Liver (tissue), 9 donors: Measurements from ENCODE around the gene CCDC83. TPM values are rescaled to one million over a fixed set of nuclear protein-coding genes. Genes with fewer than 3 reads are reported as not detected.

ENCODE experiments used
- DNase-seq: peaks from one replicate; pipeline ENCODE4 v3.0.0-alpha.2; 2017; ENCODE audit warnings: low spot score
- H3K27ac ChIP-seq, 2 donors: one replicate each; pipeline ENCODE4 v1.7.0; 2013; ENCODE audit warnings: inconsistent platforms in 2 of 2, low read length in 2 of 2, control low read depth in 1 of 2, low read depth in 1 of 2, mild to moderate bottlenecking in 1 of 2
- H3K27me3 ChIP-seq, 4 donors: one replicate each; pipeline versions ENCODE4 v1.6.1 to v1.7.0; 2013; ENCODE audit warnings: low read length in 3 of 4, inconsistent platforms in 1 of 4, mild to moderate bottlenecking in 1 of 4, moderate library complexity in 1 of 4; ENCODE audit not compliant: control insufficient read depth in 4 of 4, insufficient read depth in 4 of 4
- H3K36me3 ChIP-seq, 4 donors: one replicate each; pipeline versions ENCODE4 v1.6.1 to v1.7.0; 2013; ENCODE audit warnings: low read length in 3 of 4, mild to moderate bottlenecking in 3 of 4, low read depth in 1 of 4, moderate library complexity in 1 of 4; ENCODE audit not compliant: control insufficient read depth in 4 of 4, insufficient read depth in 3 of 4
- H3K4me1 ChIP-seq, 4 donors: one replicate each; pipeline versions ENCODE4 v1.6.1 to v1.7.0; 2013; ENCODE audit warnings: low read length in 3 of 4, mild to moderate bottlenecking in 3 of 4, moderate library complexity in 1 of 4; ENCODE audit not compliant: control insufficient read depth in 4 of 4, insufficient read depth in 4 of 4
- H3K4me3 ChIP-seq, 3 donors: one replicate each; pipeline versions ENCODE4 v1.6.1 to v1.7.0; 2013; ENCODE audit warnings: low read length in 3 of 3, control low read depth in 1 of 3, low read depth in 1 of 3, mild to moderate bottlenecking in 1 of 3
- H3K9ac ChIP-seq, 2 donors: one replicate each; pipeline ENCODE4 v1.7.0; 2013; ENCODE audit warnings: low read length in 2 of 2, mild to moderate bottlenecking in 2 of 2, moderate library complexity in 2 of 2, control low read depth in 1 of 2, low read depth in 1 of 2
- H3K9me3 ChIP-seq, 4 donors: one replicate each; pipeline versions ENCODE4 v1.6.1 to v1.7.0; 2013; ENCODE audit warnings: low read length in 3 of 4; ENCODE audit not compliant: control insufficient read depth in 4 of 4
- ATF3 ChIP-seq: IDR thresholded peaks from 2 replicates; pipeline ENCODE4 v1.6.1; 2016; ENCODE audit warnings: antibody characterized with exemption
- CTCF ChIP-seq: fragments of 150-350 bp; IDR thresholded peaks from 2 replicates; pipeline ENCODE4 v1.5.1; 2017; ENCODE audit warnings: improper control_type of control experiment, low read depth, low read length; ENCODE audit not compliant: missing input control
- GABPA ChIP-seq, 2 donors: IDR thresholded peaks in 1 of 2; conservative IDR thresholded peaks in 1 of 2; 2 replicates each; pipeline ENCODE4 v1.6.1; 2016; ENCODE audit warnings: antibody characterized with exemption in 2 of 2, mild to moderate bottlenecking in 1 of 2, moderate library complexity in 1 of 2
- HNF4A ChIP-seq, 2 donors: conservative IDR thresholded peaks; 2 replicates each; pipeline ENCODE4 v1.6.1; 2016; ENCODE audit warnings: antibody characterized with exemption in 2 of 2, mild to moderate bottlenecking in 2 of 2
- JUND ChIP-seq, 2 donors: IDR thresholded peaks; 2 replicates each; pipeline ENCODE4 v1.6.1; 2016; ENCODE audit warnings: antibody characterized with exemption in 2 of 2
- MAX ChIP-seq: IDR thresholded peaks from 2 replicates; pipeline ENCODE4 v1.6.1; 2016; ENCODE audit warnings: antibody characterized with exemption
- NR2F2 ChIP-seq: IDR thresholded peaks from 2 replicates; pipeline ENCODE4 v1.6.1; 2016; ENCODE audit warnings: antibody characterized with exemption
- RAD21 ChIP-seq, 2 donors: IDR thresholded peaks; 2 replicates each; pipeline ENCODE4 v1.6.1; 2016; ENCODE audit warnings: antibody characterized with exemption in 2 of 2, mild to moderate bottlenecking in 2 of 2
- REST ChIP-seq: IDR thresholded peaks from 2 replicates; pipeline ENCODE4 v1.6.1; 2016; ENCODE audit warnings: antibody characterized with exemption, mild to moderate bottlenecking
- RXRA ChIP-seq, 2 donors: IDR thresholded peaks; 2 replicates each; pipeline ENCODE4 v1.6.1; 2017 to 2018; ENCODE audit warnings: antibody characterized with exemption in 2 of 2, mild to moderate bottlenecking in 1 of 2
- SP1 ChIP-seq: IDR thresholded peaks from 2 replicates; pipeline ENCODE4 v1.6.1; 2018; ENCODE audit warnings: antibody characterized with exemption, mild to moderate bottlenecking
- TAF1 ChIP-seq: conservative IDR thresholded peaks from 2 replicates; pipeline ENCODE4 v1.6.1; 2016; ENCODE audit warnings: antibody characterized with exemption, mild to moderate bottlenecking
- YY1 ChIP-seq: IDR thresholded peaks from 2 replicates; pipeline ENCODE4 v1.6.1; 2016; ENCODE audit warnings: antibody characterized with exemption, mild to moderate bottlenecking
- ZBTB33 ChIP-seq: IDR thresholded peaks from 2 replicates; pipeline ENCODE4 v1.6.1; 2016; ENCODE audit warnings: antibody characterized with exemption
- WGBS: extraction: QIAGEN DNeasy Blood & Tissue Kit; methylation state at CpG from one replicate; pipeline ENCODE4 v1.1.7; 2013; 5-methylcytosine and 5-hydroxymethylcytosine counted together
- polyA plus RNA-seq, 2 donors: library from polyadenylated mRNA; stranded (reverse) in 1 of 2; unstranded in 1 of 2; fragments of 200-250 nt in 1 of 2; fragments of >200 nt in 1 of 2; fragmentation: Nextera tagmentation in 1 of 2; extraction: Ambion mirVana in 1 of 2; gene quantifications; one replicate each; pipeline versions ENCODE4 v1.2.1 to v1.2.3, GENCODE V29; 2013 to 2015
- total RNA-seq, 2 donors: library from RNA; depleted of rRNA; stranded (reverse); fragments of >200 nt; gene quantifications; one replicate each; pipeline ENCODE4 v1.2.3, GENCODE V29; 2014
- donor health status: healthy.
- donor health status: healthy.
- donor health status: healthy.
- donor health status: healthy.
- donor health status: healthy.

The CCDC83 gene
- total and polyA plus RNA-seq, 4 donors: not detected

GRCh38 chr11:85844439-85845123 lies 10.6 kb upstream of the CCDC83 start:
- no peak overlapping the region for H3K4me3 ChIP-seq
- TF ChIP-seq ATF3: no peak
- no peak for TF ChIP-seq ZBTB33

GRCh38 chr11:85845124-85845631 lies 10.0 kb upstream of the CCDC83 start:
- 100% methylated on average over 1 of the region's 1 CpG for WGBS
- no peak for DNase-seq

More at GRCh38 chr11:85844439-85845123, 10.6 kb upstream of the CCDC83 start:
- H3K9ac ChIP-seq: no peak overlapping the region
- no peak overlapping the region for H3K27ac ChIP-seq
- WGBS: 68% methylated on average over 2 of the region's 2 CpGs
- H3K36me3 ChIP-seq: peaks cover 0 to 1% (median 0%) of the 10 kb centered on the region in 4 donors
- no peaks in the 10 kb centered on the region for H3K9me3 ChIP-seq
- H3K27me3 ChIP-seq: no peaks in the 10 kb centered on the region
- no peak for DNase-seq
- no peaks in the 10 kb centered on the region for H3K4me1 ChIP-seq

GRCh38 chr11:85847436-85847835 lies 7.7 kb upstream of the CCDC83 start:
- no peaks in the 10 kb centered on the region for H3K9me3 ChIP-seq
- H3K36me3 ChIP-seq: peaks cover 0 to 1% (median 0%) of the 10 kb centered on the region in 4 donors
- H3K27ac ChIP-seq: no peak overlapping the region
- no peak overlapping the region for H3K9ac ChIP-seq
- DNase-seq: no peak
- H3K4me3 ChIP-seq: no peak overlapping the region
- no peaks in the 10 kb centered on the region for H3K4me1 ChIP-seq
- no peaks in the 10 kb centered on the region for H3K27me3 ChIP-seq
- TF ChIP-seq MAX (no peak), GABPA (IDR thresholded peaks at IDR 0.05 in 1 of 2, conservative IDR thresholded peaks at IDR 0.05 in 1 of 2) (no peak), NR2F2 (no peak), HNF4A (conservative IDR thresholded peaks at IDR 0.05) (no peak), RAD21 (IDR thresholded peaks at IDR 0.05) (no peak), ZBTB33 (no peak), TAF1 (no peak), RXRA (IDR thresholded peaks at IDR 0.05) (no peak), ATF3 (no peak), CTCF (no peak), JUND (IDR thresholded peaks at IDR 0.05) (no peak), REST (no peak), SP1 (no peak), YY1 (no peak)

More at GRCh38 chr11:85845124-85845631, 10.0 kb upstream of the CCDC83 start:
- peaks cover 0 to 1% (median 0%) of the 10 kb centered on the region in 4 donors for H3K36me3 ChIP-seq
- no peak for TF ChIP-seq ATF3
- no peak overlapping the region for H3K27ac ChIP-seq
- H3K4me3 ChIP-seq: no peak overlapping the region
- no peaks in the 10 kb centered on the region for H3K27me3 ChIP-seq
- no peaks in the 10 kb centered on the region for H3K9me3 ChIP-seq
- H3K4me1 ChIP-seq: no peaks in the 10 kb centered on the region
- no peak overlapping the region for H3K9ac ChIP-seq
